ENCODE results near the gene ATRNL1.

The ATRNL1 gene

DNA sequence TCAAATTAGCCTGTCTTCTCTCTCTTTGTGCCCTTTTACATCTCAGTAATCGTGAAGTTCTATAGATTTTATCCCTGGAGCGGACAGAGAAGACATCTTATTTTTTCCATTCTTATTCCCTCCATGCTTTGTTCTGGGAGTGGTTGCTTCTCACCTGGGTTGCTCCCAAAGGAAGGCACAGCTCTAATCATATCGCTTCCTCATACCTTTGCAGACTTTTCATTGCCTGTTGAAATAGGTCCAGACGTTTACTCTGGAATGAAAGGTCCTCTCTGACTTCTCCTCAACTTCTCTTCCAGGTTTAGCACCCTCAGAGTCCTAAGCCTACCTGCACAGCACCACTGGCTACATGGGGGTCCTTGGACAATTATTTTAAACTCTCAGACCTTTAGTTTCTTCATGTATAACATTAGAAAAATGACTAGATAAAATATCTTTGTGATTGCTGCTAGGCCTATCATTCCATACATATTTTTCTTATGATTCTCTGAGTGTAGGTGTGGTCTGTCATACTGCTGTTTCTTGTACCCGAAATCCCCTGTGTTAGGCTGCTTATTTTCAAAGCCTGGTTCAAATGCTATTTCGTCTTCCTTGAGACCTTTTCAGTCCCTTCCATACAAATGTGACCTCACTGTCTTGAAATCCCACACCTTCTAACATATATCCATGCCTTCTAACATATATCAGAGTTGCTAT, 761.7 kb downstream of the ATRNL1 start:
- DNase-seq, result no peak

DNA sequence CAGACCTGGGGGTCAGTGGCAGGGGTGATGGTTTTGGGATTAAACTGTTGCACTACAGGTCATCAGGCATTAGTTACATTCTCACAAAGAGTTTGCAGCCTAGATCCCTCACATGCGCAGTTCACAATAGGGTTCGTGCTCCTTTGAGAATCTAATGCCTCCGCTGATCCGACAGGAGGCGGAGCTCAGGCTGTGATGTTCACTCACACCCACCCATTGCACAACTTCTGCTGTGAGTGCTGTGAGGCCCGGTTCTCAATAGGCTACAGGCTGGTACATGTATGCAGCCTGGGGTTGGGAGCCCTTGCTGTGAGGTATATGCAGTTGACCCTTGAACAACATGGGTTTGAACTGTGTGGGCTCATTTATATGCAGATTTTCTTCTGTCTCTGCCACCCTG, 763.4 kb downstream of the ATRNL1 start:
- no peak for DNase-seq

- DNase-seq, result no peak
Measured at GRCh38 chr10:115857856-115858255, 764.7 kb downstream of the ATRNL1 start.

DNA sequence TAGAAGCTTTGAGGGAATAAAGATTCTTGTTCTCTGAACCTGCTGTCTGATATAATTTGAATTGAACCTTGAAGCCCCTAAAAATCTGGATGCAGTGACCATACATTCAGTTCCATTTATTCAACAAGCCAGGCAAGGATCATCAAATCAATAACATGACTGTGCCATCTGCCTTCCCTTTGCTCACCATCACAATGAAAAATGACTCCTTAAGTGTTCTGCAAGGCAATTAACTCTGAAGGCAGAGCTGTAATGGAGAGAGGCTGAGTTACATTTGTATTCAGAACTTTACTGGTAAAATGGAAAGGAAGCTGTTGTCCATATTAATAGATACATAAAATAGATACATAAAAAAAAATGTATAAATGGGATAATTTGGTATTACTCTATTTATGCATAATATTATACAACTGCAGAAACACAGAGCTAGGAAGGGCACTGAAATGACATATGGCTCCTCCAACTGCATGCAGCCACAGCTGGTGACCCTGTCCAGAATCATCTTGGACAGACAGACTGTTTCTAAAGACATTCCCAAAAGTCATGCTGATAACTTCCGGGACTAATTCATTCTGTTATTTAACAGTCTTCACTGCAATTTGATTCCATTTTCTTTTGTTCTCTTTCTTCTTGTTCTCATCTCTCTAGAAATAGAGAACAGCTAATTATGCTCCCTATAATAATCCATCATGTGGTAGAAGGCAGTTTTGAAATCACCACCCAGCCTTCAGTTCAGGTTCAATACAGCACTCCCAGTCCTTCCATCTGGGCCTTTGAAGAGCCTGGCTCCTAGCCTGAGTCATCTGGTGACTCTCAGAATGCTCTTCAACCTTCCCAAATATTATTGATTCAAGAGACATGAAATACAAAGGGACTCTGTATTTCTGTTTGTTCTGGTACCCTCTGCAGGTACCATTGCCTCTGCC, 767.3 kb downstream of the ATRNL1 start:
- peak; percentile 22 to 64 for DNase-seq

DNA sequence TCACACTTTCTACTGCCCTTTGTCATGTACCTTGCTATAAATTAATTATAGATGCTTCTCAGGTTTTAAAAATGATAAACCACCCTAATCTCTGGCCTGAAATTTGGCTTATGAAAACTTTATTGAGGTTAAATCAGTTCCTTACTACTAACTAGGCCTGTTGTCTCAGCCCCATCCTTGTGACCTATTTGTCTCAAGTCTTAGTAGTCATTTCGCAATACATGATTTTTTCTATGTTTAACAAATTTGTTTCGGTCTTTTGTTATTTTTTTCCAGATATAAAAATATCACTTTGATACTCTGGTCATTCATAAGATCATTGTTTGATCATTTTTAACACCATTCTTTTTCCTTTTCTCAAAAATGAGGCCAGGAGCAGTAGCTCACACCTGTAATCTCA, 768.3 kb downstream of the ATRNL1 start:
- no peak for DNase-seq

DNA sequence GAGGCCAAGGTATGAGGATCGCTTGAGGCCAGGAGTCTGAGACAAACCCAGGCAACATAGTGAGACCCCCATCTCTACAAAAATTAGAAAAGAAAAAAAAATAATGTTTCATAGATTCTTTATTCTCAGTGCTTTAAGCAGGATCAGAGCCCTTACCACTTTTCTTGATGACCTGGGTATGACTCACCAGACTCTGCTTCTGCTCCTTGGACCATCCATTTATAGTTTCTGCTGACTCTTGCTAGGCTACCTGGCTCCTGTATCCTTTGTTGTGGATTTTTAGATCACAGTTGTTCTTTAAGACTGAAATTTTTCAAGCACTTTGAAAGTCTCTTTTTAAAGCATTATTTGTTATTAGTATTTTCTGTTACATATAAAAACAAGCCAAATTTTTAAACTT, 768.7 kb downstream of the ATRNL1 start:
- no peak for DNase-seq

- DNase-seq, result no peak
Measured at GRCh38 chr10:115866174-115866573, 773.0 kb downstream of the ATRNL1 start.

DNA sequence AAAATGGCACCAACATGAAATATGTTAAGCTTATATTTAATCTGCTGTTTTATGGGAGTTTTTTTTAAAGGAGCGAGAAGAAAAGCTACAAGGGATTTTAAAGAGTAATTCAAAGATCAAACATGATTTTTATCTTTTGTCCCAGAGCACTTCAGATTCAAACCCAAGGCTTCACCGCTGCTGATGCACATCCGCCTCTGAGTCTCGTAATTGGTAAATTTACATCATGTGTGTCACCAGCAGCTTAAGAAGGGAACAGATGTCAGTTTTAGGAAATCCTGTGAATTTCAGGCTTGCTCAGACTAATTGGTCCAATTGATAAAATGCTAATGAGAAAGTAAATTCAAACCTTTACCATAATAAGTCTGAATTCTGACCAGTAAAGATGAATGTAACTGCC, 773.5 kb downstream of the ATRNL1 start:
- peak; percentile 32 to 76 for DNase-seq

GRCh38 chr10:115867305-115867704, 774.1 kb downstream of the ATRNL1 start:
- peak in 1 of 2 experiments; percentile 30 for DNase-seq

DNA sequence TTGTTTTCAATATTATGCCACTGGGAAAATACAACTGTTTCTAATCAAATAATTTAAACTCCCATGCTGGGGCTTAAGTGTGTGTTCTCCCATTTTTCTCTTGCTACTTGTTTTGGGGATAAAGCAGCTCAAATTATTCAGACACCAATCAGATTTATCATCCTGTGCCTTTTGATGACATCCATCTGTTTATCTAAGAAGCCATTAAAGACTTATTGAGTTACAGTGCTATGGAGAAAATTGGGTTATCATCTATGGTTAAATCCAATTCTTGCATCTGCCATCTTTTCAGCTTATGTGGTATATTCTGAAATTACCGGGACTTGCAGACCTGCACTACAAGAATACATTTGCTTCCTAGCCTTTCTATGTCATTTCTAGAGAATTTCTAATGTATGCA, 778.7 kb downstream of the ATRNL1 start:
- peak in 1 of 2 experiments; percentile 53 for DNase-seq

- DNase-seq, result no peak
Measured at GRCh38 chr10:115875172-115875571, 782.0 kb downstream of the ATRNL1 start.

DNA sequence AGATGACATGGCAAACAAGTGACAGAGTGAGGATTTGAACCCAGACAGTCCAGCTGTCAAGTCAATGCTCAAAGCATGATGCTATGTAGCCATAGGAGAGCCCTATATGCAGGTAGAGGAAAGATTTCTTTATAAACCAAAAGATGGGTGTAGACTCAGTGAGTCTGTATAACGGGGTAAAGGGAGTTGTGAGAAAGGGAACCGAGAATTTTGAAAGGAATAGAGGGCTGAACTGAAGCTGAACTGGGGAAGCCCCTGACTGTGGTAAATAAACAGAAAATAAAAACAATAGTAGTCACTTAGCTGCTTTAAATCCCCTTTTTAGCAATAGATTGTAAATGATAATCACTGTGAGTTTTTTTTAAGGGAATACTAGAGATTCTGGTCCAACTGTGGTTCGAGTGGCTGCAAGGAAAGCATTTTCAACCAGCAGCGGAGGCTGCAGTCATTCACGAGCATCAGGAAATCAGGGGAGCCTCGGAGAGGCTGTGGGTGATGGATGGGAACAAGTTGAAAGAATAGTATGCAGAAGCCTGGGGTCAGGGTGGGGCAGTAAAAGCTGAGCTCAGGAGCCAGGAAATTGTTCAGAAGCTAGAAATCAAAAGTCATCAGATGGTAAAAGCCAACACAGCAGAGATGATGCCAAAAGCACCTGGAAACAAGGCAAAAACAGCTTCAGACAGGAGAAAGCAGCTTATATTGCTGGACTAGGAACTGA, 786.4 kb downstream of the ATRNL1 start:
- no peak for DNase-seq

DNA sequence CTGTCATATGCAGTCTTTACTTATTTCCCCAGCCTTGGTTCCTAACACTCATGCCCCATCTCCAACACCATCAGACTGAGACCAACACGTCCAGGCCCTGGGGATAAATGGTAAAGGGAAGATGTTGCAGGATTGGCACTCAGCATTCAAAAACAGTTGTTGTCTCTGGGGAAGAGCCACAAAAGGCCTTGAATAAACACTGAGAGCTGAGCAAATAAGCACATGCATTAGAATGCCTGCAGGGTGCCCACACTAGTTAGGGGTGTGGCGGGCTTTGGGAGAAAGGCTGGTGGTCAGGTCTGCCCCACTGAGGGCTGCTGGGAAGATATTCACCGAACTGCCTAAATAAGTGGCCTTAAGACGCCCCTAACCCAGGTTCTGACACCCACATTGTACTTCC, 788.9 kb downstream of the ATRNL1 start:
- DNase-seq, result no peak

DNA sequence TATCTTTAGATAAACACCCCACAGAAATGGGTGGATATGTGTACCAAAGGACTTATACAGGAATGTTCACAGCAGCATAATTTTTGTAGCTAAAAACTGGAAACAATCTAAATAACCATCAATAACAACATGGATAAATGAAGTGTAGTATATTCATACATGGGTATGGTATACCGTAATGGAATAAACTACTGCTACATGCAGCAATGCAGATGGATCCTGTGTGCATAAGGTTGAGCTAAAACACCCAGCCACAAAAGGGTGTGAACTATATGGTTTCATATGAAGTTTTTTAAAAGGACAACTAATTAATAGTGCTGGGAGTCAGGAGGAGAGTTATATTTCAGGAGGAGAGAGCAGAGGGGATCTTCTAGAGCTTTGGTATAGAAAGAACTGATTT, 790.2 kb downstream of the ATRNL1 start:
- DNase-seq, result no peak

DNA sequence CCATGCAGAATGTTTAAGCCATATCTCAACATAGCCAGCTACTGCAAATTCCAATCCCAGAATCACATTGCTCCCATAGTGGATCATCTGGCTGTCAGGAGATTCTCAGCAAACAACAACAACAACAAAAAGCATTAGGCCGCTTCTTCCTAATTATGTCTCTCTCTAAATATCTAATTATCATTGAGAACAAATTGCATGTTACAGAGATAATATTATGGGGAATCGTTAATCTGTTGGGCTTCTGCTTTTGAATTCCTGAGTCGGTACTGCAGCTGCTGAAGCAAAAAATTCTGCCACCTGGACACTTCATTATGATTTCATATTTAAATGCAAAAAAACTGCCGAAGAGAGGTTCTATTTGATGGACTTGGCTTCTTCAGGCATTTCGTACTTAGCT, 791.2 kb downstream of the ATRNL1 start:
- DNase-seq, result peak in 1 of 2 experiments; percentile 7

DNA sequence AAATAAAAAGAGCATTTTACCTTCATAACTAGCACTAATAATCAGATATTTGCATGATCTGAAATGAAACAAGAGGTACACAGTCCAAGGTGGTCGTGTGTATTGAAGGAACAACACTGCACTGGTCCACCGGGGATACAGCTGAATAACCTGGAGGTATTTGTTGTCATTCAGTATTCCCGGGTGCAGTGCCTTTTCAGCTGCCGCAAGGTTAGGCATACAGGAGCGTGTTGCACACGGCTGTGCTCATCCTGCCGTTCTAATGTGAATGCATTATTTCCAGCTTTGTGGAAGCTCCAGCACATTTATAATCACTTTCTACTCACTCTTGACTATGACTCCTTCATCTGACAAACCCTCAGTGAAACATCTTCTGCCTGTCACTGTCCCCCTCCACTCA, 802.0 kb downstream of the ATRNL1 start:
- no peak for DNase-seq

- DNase-seq, result no peak
Measured at GRCh38 chr10:115898242-115898641, 805.1 kb downstream of the ATRNL1 start.

DNA sequence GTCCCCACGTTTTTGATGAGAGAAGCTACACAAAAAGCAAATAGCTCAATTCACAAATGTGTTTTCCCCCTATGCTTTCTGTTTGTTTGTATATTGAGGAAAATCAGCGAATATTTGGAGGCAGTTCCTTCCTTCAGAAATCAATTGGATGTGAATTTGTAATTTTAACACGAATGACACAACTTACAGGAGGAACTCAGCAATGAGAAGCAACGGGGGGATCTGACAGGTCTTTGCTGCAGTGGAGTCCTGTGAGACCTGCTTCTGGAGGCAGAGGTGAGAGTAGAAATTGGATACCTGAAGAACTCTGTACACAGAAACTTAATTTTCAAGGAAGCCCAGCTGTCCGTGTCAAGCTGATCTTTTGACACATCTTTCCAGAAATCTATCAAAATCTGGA, 809.4 kb downstream of the ATRNL1 start:
- no peak for DNase-seq

GRCh38 chr10:115903207-115903606, 810.0 kb downstream of the ATRNL1 start:
- no peak for DNase-seq

GRCh38 chr10:115903845-115904244, 810.7 kb downstream of the ATRNL1 start:
- no peak for DNase-seq

DNA sequence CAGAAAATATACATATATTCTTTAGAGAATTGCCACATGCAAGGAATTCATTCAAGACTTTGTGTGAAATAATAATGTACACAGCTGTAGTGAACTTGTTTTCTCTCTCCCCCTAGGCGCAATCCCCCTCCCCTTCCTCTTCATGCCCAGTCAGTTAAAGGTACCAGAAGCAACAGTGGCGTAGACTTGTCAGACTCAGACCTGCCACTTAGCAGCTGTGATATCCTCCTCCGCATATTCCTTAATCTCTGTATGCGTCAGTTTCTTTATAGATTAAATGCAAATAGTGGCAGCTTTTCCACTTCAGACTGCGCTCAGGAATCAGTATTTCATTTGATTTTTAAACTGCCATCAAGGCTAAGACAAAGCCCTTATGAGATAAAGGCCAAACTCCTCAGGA, 815.9 kb downstream of the ATRNL1 start:
- no peak for DNase-seq

DNA sequence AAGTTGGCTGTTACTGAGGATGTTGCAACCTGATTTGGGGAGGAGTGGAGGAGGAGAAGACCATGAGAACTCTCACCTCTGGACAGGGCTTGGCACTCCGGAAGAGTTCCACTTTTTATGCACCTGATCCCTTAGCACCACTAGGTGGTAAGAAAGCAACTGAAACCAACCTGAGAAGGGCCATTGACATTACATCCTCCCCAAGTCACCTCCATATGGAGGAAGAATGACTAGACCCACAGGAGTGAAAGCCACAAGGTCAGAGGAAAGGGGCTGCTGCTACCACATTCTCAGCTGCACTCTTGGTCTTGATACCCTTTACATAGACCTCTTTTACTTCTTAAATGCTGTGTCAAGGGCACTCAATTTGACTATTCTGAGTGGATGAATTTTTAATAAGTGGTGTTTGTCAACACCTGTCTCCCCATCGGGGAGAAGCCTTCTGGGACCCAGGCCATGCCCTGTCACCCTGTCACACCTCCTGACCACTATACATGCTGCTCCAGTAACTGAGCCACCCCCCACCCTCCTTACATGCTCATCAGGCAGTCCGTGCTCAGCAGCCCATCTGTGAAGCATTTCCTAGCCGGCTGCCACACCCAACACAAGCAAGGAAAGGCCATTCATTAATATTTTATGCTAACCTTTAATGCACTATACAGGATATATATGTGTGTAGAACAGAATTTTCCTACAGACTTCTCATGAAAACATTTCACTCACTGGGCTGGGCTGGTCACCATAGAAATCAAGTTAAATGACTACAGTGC, 817.0 kb downstream of the ATRNL1 start:
- DNase-seq, result peak in 1 of 2 experiments; percentile 1

DNA sequence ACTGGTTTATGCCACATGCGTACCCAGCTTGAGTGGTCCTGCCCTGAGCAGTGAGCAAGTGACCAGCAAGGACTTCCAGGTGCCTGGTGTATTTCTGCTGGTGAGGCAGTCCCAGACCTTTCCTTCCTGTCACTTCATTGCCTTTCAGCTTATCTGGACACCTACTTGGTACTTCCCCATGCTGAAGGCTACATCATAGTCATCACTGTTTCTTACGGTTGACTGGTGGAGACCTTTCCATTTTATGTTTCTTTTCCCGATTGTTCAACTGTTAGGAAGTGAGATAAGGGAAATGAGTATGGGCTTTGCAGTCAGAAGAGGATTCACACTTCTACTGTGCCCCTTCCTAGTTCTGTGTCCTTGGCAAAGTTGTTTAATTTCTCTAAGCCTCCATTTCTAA, 821.3 kb downstream of the ATRNL1 start:
- DNase-seq, result no peak

Data from NCI-H524 (cell line).